GM18502 (cell line): ENCODE results near the gene DDI1.

ENCODE experiments used
- ATAC-seq: cut with Tn5 transposase; IDR thresholded peaks from one replicate; pipeline ENCODE4 v1.9.1; 2021; ENCODE audit warnings: mild to moderate bottlenecking; ENCODE audit not compliant: unreplicated experiment, poor library complexity

DDI1 gene

DNA sequence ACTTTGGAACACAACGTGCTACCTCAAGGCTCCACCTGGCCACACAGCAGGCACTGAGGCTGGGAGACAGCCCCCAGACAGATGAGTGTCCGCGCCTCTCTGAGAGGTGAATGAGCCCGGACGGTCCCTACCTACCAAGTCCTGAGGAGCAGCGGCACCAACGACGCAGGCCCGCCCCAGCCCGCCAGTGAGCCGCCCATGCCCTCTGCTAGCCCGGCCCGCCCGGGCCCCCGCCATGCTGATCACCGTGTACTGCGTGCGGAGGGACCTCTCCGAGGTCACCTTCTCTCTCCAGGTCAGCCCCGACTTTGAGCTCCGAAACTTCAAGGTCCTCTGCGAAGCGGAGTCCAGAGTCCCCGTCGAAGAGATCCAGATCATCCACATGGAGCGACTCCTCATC is at the start of gene DDI1:
TSS of gene DDI1 (plus strand) at position 53 of the 400 bp plus-strand sequence. CDS start at position 236, 183 bp downstream.
- ATAC-seq = no peak

DNA sequence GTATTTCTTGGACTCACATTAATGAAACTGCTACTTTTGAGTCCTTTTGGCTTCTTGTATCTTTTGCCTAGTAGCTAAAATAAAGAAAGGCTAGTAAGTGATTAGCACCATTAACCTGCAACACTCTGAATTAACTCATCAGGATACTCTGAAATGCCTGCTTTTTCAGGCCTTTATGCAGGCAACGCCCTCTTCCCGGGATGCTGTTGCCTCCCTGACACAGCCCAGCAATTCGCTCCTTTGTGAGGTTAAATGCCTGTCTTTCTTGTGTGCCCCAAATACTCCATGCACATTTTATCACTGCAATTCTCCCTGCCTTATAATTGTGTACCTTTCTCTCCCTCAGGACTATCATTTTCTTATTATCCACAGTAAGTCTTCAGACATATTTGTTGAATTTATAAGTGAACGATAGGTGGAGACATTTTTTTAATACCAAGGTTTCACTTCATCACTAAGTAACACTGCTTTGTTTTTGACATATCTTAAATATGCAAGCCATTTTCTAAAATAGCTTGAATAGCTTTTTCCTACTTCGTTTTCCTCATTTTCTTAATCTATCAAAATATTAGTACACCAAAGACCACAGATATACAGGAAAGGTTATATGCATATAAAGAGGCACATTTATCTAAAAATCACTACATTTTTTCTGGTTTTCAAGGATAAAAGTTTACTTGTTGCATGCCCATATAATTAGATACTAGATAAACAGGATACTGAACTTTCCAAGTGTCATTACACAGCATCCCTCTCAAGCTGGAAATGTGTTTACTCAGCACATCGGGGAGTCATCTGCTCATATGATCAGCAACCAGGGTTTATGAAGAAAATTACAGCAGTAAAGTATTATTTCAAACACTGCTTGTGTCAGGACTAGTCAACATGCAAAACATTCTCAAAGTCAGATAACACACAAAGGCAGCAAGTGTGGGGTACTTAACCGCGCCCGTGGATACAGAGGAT is 48.5 kb upstream of the DDI1 start:
- no peak for ATAC-seq

DNA sequence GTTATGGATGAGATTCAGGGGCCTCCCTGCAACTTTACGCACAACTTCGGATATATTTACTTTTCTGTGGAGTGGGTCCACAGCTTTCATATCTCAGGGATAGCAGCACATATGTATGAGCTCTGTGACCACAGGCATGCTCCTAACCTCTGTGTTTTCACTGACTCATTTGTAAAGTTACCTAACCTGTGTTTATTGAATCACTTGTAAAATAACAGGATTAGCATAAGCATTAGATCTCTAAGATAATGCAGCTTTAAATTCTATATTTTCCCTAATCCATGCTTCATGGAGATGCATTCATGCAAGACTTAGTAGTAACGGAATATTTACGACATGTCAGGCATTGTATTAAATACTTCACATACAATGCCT is 47.9 kb upstream of the DDI1 start:
- ATAC-seq = no peak

DNA sequence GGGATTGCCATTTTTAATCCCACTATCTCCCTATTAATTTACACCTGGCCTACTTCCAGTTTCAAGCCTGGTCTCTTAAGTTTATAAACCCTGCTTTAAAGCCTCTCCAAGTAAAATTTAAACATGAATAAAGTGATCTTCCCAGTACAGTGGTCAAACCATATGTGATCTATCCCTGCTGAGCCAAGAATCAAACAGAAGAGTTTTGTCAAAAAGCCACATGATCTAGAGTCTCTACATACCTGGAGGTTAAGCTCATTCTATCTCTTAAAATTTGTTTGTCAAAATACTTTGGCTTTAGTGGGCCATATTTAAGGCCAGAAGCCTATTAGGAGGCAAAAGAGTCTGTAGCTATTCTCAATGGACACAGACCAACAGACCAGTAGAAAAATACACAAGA is 42.9 kb upstream of the DDI1 start:
- ATAC-seq = no peak

DNA sequence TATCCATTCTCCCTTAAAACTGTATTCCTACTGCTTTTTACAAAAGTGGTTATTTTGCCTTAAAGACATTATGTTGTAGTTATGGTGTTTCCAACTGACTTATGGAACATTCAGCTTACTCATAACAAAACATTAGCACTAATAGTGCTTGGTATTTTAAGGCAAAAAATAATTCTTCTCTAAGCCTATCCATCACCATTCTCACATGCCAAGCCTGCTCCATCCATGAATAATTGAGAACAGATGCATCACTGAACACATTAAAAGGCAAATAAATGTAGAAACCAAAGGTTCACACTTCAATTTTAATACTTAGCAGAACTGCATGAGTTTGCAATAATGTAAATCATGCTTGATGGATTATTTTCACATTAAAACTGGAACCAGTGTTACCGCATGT is 42.3 kb upstream of the DDI1 start:
- no peak for ATAC-seq

DNA sequence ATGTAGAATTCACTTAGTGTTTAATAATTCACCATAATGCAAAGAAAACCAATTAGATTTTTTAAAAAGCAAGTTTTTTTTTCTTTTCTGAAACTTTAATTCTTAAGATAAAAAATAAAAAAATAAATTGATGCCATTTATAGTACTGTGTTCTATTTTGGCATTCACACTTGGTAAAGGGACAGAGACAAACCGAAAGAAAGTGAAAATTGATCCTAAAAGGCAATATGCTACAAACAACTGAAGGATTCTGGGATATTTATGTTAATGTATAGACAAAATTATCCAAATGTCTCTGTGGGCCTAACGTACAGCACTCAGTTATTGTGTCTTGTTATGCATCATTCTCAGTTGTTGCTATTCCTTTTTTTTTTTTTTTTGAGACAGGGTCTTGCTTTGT is 41.9 kb upstream of the DDI1 start:
- ATAC-seq = no peak

DNA sequence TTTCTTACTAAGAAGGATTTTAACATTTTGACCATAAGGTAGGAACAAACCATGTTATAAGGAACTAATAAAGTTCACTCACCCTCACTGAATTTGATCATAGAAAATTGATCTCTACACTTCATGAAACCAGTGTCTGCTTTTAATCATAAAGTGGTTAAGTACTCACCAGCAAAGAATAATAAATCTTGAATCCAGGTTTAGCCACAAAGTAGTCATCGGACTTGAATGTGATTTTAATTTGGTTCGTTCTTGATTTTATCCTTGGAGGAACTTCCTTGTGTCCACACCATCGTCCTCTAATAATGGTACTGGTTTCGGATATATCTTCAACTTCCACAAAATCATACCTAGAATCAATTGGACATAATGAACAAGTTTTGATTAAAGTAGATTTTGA is 40.5 kb upstream of the DDI1 start:
- no peak for ATAC-seq

DNA sequence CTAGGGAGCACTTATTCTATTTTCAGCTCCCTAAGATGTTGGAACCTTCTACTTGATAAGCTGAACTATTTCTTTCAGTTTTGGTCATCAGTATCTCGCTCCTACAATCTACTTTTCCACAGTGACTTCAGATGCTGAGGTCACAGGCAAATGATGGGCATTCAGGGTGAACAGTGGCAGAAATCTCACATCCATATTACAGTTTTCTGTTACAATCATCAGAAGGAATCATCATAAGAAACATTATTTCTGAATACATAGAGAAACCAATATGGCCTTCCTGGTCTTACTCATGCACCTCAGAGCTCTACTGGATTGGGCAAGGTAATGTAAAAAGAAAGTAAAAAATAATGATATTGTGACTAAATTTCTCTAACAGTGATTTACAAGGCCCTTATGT is 39.4 kb upstream of the DDI1 start:
- peak; percentile 86 for ATAC-seq

DNA sequence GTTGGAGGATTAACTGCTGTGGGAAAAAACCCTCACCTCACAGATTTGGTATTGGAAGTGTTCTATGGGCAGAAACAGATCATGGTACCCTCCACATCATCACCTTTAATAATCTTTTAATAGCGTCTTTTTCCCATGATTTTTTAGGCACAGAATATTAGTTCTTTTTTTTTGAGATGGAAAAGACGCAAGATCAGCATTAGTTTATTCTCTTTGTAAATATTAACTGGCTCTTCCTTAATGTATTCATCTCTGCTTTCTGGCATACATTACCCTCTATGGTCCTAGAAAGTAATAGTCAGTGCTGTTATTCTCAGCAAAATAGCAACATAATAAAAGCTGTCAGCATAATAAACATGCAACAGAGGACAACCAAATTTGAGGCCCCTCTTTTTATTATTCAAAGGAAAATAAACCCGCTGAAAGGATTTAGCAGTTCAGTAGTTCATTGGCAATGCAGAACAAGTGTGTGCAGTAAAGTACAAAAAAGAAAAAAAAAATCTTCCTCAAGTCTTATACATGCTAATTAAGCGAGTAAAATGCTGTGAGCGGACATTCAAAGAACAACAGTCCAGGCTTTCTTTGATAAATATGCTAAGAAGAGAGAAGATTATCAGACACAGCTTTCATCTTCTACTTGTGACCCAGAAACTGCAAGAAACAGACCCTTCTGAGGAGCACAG is 37.5 kb upstream of the DDI1 start:
- ATAC-seq = no peak

DNA sequence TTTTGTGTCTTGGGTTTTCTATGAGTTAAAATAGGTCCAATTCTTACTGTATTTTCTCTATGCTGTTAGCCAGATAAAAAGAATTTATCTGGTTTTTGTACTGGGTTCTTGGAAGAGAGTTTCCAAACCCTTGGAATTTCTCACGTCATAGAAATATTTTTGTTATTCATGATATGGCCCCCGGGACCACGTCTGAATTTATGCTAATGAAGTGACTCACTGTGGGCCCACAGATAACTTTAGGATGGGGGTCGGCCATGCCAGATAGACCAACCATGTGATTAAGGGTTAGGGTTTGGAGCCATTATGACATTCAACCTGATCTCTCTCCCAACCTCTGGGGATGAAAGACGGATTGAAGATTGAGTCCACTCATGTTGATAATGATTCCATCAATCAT is 35.6 kb upstream of the DDI1 start:
- no peak for ATAC-seq

DNA sequence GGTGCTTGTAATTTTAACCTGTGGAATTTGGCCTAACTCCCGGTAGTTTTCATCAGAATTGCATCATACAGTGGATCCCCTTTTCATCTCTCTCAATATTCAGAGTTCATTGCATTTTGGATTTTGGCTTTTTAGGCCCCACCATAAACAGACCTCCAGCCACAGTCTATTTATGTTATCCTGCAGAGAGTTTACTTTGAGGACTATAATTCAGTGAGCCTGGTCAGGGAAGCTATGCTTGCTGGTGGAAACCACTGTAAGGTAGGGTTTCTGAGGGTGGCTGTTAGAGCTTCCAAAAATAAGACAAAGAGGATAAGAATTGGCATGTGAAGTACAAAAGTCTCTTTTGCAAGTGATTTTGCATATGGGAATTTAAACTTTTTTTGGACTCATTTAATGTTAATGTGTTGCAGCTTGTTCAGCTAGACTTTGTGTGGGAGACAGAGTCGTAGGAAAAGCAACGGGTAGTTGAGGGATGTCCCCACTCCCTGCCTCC is 34.8 kb upstream of the DDI1 start:
- no peak for ATAC-seq

DNA sequence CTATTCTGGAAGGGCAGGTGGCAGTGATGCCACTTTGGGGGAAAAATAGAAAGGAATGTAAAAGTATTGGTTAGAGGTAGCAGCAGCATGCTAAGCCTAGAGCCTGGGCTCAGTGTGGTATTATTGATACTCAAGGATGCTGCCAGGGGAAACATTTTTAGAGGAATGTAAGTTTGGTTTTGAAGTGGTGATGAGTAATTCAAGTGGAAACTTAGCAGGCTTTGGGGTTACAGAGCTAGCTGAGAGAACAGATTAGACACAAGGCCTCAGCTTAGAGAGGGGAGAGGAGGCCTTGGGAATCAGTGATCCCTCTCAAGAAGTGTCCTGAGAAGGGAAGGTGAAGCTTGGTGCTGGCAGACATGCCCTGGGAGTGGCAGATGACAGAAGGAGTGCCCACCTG is 32.9 kb upstream of the DDI1 start:
- ATAC-seq = no peak

DNA sequence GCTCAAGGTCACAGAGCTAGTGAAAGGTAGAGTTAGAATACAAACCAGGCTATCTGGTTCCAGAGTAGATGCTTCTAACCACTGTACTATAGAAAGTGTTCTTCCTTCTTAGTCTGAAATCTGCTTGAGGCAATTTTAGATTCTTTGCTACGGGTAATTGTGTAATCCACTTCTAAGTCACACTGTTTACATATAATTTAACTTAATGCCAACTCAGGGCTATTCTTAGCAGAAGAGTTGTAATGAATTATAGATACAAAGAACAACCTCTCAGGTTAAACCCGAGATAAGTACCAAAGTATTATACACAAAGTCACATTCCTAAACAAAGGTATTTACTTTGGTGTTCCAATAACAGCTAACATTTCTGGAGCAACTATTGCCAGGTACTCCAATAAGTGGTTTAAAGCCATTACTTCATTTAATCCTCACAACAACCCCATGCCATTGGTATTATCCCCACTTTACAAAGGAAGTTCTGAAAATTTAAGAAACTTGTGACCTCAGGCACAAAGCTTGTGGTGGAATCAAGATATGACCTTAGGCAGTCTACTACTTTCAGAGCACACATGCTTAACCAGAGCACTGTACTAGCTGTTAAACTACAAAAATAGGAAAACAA is 31.1 kb upstream of the DDI1 start:
- ATAC-seq = no peak

DNA sequence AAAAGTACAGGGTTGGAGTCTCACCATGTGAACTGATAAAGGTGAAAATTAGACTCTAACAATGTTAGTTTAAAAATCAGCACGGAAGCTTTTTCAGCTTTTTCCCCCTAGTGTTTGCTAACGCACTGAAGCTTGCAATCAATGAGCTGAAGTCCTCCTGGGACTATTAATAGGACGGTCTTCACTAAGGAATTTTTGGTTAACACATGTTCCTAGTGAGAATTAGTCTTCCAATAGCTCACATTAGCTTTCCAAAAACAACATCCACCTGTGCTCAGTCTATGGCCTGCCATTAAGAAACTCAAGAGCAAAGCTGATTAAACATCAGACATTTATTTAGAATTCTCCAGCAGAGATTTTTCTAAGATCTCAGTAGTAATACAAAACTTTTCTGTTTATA is 26.7 kb upstream of the DDI1 start:
- ATAC-seq = no peak

DNA sequence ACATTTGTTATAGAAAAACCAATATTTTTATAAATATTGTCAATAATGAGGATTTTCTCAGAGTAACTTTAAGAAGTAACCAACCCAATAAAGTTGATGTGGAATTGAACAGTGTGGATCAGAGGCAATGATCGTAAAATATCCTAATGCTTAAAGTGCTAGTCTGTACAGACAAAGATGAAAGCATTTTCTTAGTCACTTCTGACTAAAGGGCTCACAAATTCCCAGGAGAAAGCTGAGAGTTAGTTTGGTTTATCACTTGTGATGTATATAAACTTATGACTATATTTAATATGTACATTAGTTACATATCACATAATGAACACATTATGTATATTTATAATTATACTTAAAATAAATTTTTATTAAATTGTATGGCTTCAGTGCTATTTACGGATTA is 25.4 kb upstream of the DDI1 start:
- no peak for ATAC-seq

DNA sequence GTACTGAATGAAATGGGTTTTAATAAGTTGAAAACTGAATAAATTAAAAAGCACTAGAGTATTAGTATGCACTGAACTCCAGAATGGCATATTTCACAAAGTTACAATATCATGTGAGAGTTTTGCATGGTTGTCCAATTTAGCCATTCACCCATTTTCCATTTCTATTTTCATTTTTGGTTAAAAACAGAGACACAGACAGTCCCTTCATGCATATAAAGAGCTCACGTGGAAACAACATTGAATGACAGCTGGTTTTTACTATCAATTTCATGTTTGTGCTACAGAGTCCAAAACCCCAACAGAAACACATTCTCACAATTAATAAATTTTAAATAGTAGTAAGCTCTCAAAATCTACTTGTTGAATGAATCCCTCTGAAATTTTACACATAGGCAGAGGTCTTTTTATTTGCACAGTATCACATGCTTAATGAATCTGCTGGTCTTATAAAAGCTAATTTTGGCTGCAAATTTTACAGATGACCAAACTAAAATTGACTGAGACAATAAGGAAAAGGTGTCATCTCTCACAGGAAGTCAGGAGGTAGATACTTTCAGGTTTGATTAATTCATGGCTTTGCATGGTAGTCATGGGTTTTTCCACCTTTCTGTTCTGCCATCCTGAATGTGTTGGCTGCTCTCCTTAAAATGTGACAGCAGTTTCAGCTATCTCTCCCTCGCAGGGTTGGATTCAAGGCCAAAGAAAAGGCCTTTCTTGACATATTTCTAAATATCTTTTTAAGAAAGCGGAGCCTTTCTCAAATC is 20.6 kb upstream of the DDI1 start:
- ATAC-seq = peak; percentile 92

DNA sequence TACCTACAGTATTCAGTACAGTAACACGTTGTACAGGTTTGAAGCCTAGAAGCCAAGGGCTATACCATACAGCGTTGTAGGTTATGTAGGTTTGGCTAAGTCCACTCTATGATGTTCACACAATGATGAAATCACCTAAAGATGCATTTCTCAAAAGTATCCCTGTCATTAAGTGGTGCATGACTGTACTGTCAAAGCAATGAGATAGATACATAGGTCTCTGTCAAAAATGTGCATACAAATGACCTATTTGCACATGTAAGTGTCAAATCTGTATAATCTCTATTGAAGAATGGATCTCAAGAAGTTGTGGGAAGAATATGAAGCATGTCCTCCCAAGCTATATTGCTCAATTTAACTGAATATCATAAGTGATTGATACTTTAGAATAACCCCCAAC is 11.9 kb upstream of the DDI1 start:
- no peak for ATAC-seq

DNA sequence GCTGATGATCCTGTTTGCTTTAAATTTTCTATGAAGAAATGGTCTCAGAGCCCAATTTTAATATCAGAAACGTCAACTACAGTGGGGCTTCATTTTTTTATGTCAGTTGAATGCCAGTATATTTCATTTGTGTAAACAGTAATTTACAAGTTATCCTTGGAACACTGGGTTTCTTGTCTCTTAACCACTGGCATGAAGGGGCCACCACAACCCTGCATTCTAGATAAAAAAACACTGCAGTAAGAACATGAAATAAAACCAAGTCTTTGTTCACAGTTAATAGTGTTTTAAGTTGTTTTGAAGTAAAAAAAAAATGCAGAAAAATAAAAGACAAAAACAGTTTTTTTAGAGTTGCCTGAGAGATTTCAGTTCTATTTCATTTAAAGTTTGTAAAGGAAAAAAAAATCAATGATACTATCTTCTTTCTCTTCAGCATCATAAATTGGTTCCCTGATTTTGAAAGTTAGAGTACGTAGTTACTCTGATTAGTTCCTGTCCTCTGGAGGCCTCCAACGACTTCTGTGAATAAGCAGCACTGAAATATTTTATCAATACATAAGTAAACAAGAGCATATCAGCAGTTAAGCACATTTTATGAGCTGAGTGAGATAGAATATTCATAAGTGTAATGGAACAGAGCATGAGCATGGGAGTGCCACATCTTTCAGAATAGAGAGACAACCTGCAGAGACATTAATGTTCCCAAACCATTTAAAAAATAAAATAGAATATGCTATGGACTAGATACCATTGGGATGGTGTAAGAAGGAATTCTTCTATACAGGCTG is 7.8 kb upstream of the DDI1 start:
- ATAC-seq = no peak

DNA sequence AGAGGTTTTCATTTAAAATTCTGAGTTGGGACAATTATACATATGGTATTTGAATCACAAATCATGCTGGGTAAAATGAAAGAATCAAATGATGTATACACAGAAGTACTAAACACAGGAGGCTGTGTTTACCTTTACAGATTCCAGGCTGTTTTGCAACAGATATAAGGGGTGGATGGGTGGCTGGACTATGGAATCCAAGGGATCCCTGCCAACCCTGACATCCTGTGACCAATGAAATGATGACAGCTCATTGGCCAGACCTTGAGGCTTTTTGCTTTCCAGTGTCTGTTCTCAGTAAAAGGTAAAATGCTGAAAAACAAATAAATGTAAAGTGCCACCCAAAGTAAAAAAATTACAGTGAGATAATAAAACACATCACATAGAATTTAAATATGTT is 3.3 kb upstream of the DDI1 start:
- ATAC-seq = no peak

DNA sequence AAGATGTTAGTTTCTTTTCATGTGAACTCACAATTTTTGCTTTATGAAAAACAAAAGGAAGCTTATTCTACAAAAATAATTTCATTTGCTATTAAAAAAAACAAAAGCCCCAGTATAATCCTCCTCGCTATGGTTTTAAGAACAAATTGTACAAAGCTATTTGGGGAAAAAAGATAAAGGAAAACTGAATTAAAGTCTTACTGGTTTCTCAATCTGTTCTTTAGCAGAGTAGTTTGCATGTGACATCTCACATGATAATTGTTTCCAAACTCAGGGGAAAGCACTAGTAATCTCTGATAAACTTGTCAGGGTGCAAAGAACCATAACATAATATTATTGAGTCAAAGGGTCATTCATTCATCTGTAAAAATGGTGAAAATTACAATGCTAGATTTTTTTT is 2.9 kb upstream of the DDI1 start:
- no peak for ATAC-seq
